ENCODE data around the gene TYSND1. TPM values are rescaled to one million over a fixed set of nuclear protein-coding genes. Genes with fewer than 3 reads are reported as not detected.
A peak's percentile ranks its signal among the peaks of the same experiment; 100 is the strongest.

Gene TYSND1
- total and polyA plus RNA-seq, 7 donors: 2.4 to 7.5 (median 4.1) TPM

- H3K27ac ChIP-seq: peak overlapping the region; percentile 90
- H3K36me3 ChIP-seq (ENCODE audit: insufficient read depth in 1 of 2, low read depth in 1 of 2): peaks cover 0 to 18% of the 10 kb centered on the region in 2 donors
- ATAC-seq: no peak
- H3K4me1 ChIP-seq: peaks cover 7% of the 10 kb centered on the region
- H3K9me3 ChIP-seq: no peaks in the 10 kb centered on the region
- TF ChIP-seq, protein P1, sequence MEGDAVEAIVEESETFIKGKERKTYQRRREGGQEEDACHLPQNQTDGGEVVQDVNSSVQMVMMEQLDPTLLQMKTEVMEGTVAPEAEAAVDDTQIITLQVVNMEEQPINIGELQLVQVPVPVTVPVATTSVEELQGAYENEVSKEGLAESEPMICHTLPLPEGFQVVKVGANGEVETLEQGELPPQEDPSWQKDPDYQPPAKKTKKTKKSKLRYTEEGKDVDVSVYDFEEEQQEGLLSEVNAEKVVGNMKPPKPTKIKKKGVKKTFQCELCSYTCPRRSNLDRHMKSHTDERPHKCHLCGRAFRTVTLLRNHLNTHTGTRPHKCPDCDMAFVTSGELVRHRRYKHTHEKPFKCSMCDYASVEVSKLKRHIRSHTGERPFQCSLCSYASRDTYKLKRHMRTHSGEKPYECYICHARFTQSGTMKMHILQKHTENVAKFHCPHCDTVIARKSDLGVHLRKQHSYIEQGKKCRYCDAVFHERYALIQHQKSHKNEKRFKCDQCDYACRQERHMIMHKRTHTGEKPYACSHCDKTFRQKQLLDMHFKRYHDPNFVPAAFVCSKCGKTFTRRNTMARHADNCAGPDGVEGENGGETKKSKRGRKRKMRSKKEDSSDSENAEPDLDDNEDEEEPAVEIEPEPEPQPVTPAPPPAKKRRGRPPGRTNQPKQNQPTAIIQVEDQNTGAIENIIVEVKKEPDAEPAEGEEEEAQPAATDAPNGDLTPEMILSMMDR (IDR thresholded peaks at IDR 0.05): no peak
- intact Hi-C loops (cut with DNase I): no loop called here
- WGBS, 3 donors: 82 to 88% (median 83%) methylated on average over 18 of the region's 18 CpGs
- no peaks in the 10 kb centered on the region for H3K27me3 ChIP-seq (ENCODE audit: insufficient read depth in 3 of 3, low read length in 2 of 3)
- DNase-seq: no peak
- peak overlapping the region; percentile 82 for H3K4me3 ChIP-seq
These were observed 2.0 kb downstream of the TYSND1 start for GRCh38 chr10:70144372-70145110.

DNA sequence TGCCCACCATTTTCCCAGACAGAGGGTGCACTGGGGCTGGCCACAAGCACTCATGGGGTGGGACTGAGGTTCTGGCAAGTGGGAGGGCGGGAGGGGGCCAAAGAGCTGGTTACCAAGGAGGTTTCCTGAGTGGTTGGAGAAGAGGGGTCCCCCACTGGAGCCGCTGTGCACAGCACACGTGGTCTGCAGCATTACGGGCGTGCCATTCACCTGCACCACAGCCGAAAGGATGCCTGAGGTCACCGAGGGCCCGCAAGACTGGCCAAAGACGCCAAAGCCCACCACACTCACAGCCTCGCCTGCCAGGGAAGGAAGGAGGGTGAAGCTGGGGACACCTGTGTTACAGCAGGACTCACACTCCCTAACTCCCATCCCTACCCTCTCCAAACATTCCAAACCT, 3.9 kb downstream of the TYSND1 start:
- ATAC-seq (no peak), DNase-seq (no peak)
- H3K4me3 ChIP-seq: no peak overlapping the region
- H3K27ac ChIP-seq: no peak overlapping the region
- H3K9me3 ChIP-seq: no peaks in the 10 kb centered on the region
- 90 to 100% (median 93%) methylated on average over 7 to 10 of the region's 10 CpGs for WGBS, 3 donors
- H3K4me1 ChIP-seq: peaks cover 7% of the 10 kb centered on the region
- TF ChIP-seq, protein P1 (IDR thresholded peaks at IDR 0.05): no peak
- H3K27me3 ChIP-seq (ENCODE audit: insufficient read depth in 3 of 3, low read length in 2 of 3): no peaks in the 10 kb centered on the region
- intact Hi-C loops (cut with DNase I): no loop called here
- peaks cover 0 to 20% of the 10 kb centered on the region in 2 donors for H3K36me3 ChIP-seq (ENCODE audit: insufficient read depth in 1 of 2, low read depth in 1 of 2)

DNA sequence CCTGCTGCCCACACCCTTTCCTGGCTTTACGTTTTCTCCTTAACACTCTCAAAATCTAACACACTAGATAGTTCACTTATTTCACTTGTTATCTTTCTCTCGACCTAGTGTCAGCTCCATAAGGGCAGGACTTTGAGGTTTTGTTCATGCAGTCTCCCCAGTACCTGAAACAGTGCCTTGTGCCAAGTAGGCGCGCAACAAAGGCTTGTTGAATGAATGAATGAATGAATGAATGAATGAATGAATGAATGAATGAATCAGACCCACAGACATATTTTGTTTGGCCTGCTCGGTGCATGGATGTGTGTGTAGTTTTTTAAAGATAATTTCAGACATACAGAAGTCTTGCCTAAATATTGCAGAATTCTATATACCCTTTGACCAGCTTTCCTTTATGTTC, 6.2 kb downstream of the TYSND1 start:
- Histone ChIP-seq H3K27me3 (ENCODE audit: insufficient read depth in 3 of 3, low read length in 2 of 3) (no peaks in the 10 kb centered on the region), H3K36me3 (ENCODE audit: insufficient read depth in 1 of 2, low read depth in 1 of 2) (peaks cover 0 to 20% of the 10 kb centered on the region in 2 donors), H3K27ac (no peak overlapping the region), H3K9me3 (no peaks in the 10 kb centered on the region), H3K4me1 (peaks cover 8% of the 10 kb centered on the region), H3K4me3 (no peak overlapping the region)
- intact Hi-C loops (cut with DNase I): no loop called here
- ATAC-seq (no peak), DNase-seq (no peak)
- 73 to 86% (median 78%) methylated on average over 5 of the region's 5 CpGs for WGBS, 3 donors
- TF ChIP-seq, protein P1 (IDR thresholded peaks at IDR 0.05): no peak

DNA sequence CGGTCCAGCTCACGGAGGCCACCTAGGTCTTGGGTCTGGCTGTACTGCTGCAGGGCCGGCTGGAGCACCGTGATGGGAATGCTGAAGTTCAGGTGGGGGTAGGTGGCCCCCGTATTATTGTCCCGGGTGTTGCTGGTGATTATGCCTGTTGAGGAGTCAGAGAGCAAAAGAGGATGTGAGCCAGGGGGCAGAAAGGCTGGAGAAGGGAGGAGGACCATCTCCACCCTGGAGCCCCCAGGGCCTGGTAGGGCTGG, 6.6 kb downstream of the TYSND1 start:
- peaks cover 11% of the 10 kb centered on the region for H3K4me1 ChIP-seq
- intact Hi-C loops (cut with DNase I): no loop called here
- H3K9me3 ChIP-seq: no peaks in the 10 kb centered on the region
- TF ChIP-seq, protein P1 (IDR thresholded peaks at IDR 0.05): no peak
- no peak overlapping the region for H3K27ac ChIP-seq
- DNase-seq (no peak), ATAC-seq (no peak)
- no peaks in the 10 kb centered on the region for H3K27me3 ChIP-seq (ENCODE audit: insufficient read depth in 3 of 3, low read length in 2 of 3)
- no peak overlapping the region for H3K4me3 ChIP-seq
- peaks cover 0 to 20% of the 10 kb centered on the region in 2 donors for H3K36me3 ChIP-seq (ENCODE audit: insufficient read depth in 1 of 2, low read depth in 1 of 2)
- 85 to 88% (median 88%) methylated on average over 6 of the region's 6 CpGs for WGBS, 3 donors
